Cardiac muscle cell (in vitro differentiated cells and primary cell): Measurements from ENCODE around the gene FAM219B. TPM values are rescaled to one million over a fixed set of nuclear protein-coding genes. Genes with fewer than 3 reads are reported as not detected.
"Not testable (repeated sequence)": the region's sequence is repeated elsewhere in the genome, so short reads cannot be mapped to it uniquely, and the experiment has no call there.

Experiments
- DNase-seq, 2 donors: peaks; one replicate each; pipeline versions ENCODE4 v3.0.0 to v3.0.0-alpha.2; 2010 to 2017; ENCODE audit warnings: low read depth in 1 of 2, low spot score in 1 of 2
- H3K27ac ChIP-seq: fragments of 200-600 bp; sonication (generic); 2 replicates; pipeline ENCODE4 v1.5.1; 2016
- H3K27me3 ChIP-seq: fragments of 200-600 bp; sonication (generic); 2 replicates; pipeline ENCODE4 v1.6.0; 2016; ENCODE audit warnings: control low read depth
- H3K36me3 ChIP-seq: fragments of 200-600 bp; sonication (generic); 2 replicates; pipeline ENCODE4 v1.5.1; 2016; ENCODE audit warnings: control low read depth
- H3K4me1 ChIP-seq: fragments of 200-600 bp; sonication (generic); 2 replicates; pipeline ENCODE4 v1.8.1; 2017; ENCODE audit warnings: low read depth, mild to moderate bottlenecking, mixed run types
- H3K4me3 ChIP-seq: fragments of 200-600 bp; sonication (generic); 2 replicates; pipeline ENCODE4 v1.5.1; 2016; ENCODE audit warnings: mild to moderate bottlenecking
- H3K9me3 ChIP-seq: fragments of 200-600 bp; sonication (generic); 2 replicates; pipeline ENCODE4 v1.5.1; 2017; ENCODE audit warnings: low read depth, mild to moderate bottlenecking, control low read depth
- CTCF ChIP-seq: IDR thresholded peaks from 2 replicates; pipeline ENCODE4 v1.5.1; 2012; ENCODE audit warnings: low read depth, mild to moderate bottlenecking, low read length
- polyA plus RNA-seq: library from polyadenylated mRNA; unstranded; fragments of >200 nt; fragmentation: Nextera tagmentation; extraction: Ambion mirVana; gene quantifications from 2 replicates; pipeline ENCODE4 v1.2.1, GENCODE V29; 2016
- total RNA-seq: library from RNA; depleted of rRNA; stranded (reverse); fragments of >200 nt; gene quantifications from 2 replicates; pipeline ENCODE4 v1.2.3, GENCODE V29; 2016

FAM219B gene
- total and polyA plus RNA-seq, 2 experiments from 2014 or later, result 107 to 168 TPM

GRCh38 chr15:74924525-74924924 lies 17.9 kb upstream of the FAM219B start:
- H3K4me1 ChIP-seq, result no peaks in the 10 kb centered on the region
- DNase-seq, result no peak
- no peak overlapping the region for H3K4me3 ChIP-seq
- H3K27me3 ChIP-seq, result no peaks in the 10 kb centered on the region
- no peak for TF ChIP-seq CTCF
- H3K27ac ChIP-seq, result no peak overlapping the region
- no peaks in the 10 kb centered on the region for H3K9me3 ChIP-seq
- peaks cover 73% of the 10 kb centered on the region for H3K36me3 ChIP-seq

GRCh38 chr15:74920456-74920855 lies 13.8 kb upstream of the FAM219B start:
- no peak overlapping the region for H3K27ac ChIP-seq
- no peaks in the 10 kb centered on the region for H3K9me3 ChIP-seq
- no peaks in the 10 kb centered on the region for H3K4me1 ChIP-seq
- no peak for DNase-seq
- no peak for TF ChIP-seq CTCF
- no peak overlapping the region for H3K4me3 ChIP-seq
- H3K36me3 ChIP-seq, result peaks cover 72% of the 10 kb centered on the region
- H3K27me3 ChIP-seq, result no peaks in the 10 kb centered on the region

DNA sequence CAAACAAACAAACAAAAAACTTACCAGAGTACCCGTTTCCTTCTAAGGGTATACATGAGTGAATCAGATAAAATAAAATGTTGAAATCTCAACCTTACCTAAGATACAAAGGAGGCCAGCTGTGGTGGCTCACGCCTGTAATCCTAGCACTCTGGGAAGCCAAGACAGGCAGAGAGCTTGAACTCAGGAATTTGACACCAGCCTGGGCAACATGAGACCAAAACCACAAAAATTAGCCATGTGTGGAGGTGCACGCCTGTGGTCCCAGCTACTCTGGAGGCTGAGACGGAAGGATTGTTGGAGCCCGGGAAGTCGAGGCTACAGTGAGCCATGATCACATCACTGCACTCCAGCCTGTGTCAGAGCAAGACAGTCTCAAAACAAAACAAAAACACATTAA lies 11.0 kb upstream of the FAM219B start:
- DNase-seq, result no peak
- Histone ChIP-seq H3K9me3 (no peaks in the 10 kb centered on the region), H3K27ac (no peak overlapping the region), H3K4me1 (no peaks in the 10 kb centered on the region), H3K27me3 (no peaks in the 10 kb centered on the region), H3K4me3 (no peak overlapping the region), H3K36me3 (peaks cover 57% of the 10 kb centered on the region)
- no peak for TF ChIP-seq CTCF

GRCh38 chr15:74913799-74914198 lies 7.1 kb upstream of the FAM219B start:
- not testable (repeated sequence) for H3K9me3 ChIP-seq, H3K4me1 ChIP-seq, H3K4me3 ChIP-seq, DNase-seq, H3K27me3 ChIP-seq
- Histone ChIP-seq H3K36me3 (peaks cover 33% of the 10 kb centered on the region), H3K27ac (peak overlapping the region; percentile 58)

DNA sequence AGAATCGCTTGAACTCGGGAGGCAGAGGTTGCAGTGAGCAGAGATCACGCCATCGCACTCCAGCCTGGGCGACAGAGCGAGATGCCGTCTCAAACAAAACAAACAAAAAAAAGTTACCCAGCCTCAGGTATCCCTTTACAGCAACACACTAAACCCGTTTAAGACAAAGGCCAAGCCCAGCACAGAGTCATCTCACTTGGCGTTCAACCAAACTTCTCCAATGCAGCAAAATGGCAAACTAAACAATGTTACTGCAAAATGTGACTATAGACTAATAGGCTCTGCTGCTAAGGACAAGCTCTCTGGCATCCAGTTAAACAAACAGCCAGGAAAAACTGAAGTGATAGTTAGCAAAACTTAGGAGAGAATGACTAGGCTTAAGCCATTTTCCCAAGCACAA lies 6.4 kb upstream of the FAM219B start:
- DNase-seq, result no peak
- H3K36me3 ChIP-seq, result peaks cover 25% of the 10 kb centered on the region
- no peaks in the 10 kb centered on the region for H3K4me1 ChIP-seq
- H3K9me3 ChIP-seq, result no peaks in the 10 kb centered on the region
- H3K27ac ChIP-seq, result peak overlapping the region; percentile 58
- H3K27me3 ChIP-seq, result no peaks in the 10 kb centered on the region
- TF ChIP-seq CTCF, result no peak
- H3K4me3 ChIP-seq, result no peak overlapping the region

GRCh38 chr15:74908635-74909034 lies 2.0 kb upstream of the FAM219B start:
- H3K9me3 ChIP-seq, result no peaks in the 10 kb centered on the region
- H3K27me3 ChIP-seq, result no peaks in the 10 kb centered on the region
- no peak for DNase-seq
- H3K4me1 ChIP-seq, result peaks cover 16% of the 10 kb centered on the region
- no peak overlapping the region for H3K4me3 ChIP-seq
- H3K27ac ChIP-seq, result no peak overlapping the region
- H3K36me3 ChIP-seq, result peaks cover 13% of the 10 kb centered on the region
- no peak for TF ChIP-seq CTCF
